22Rv1 (cell line): ENCODE results near the gene ZNF311.

Source experiments
- H3K27ac ChIP-seq: fragments of 450-650 bp; 2 replicates; pipeline ENCODE4 v1.5.1; 2017
- ZFX ChIP-seq: fragments of 450-650 bp; IDR thresholded peaks from 2 replicates; pipeline ENCODE4 v1.6.1; 2017; ENCODE audit warnings: antibody characterized with exemption, borderline replicate concordance
- TF ChIP-seq, protein P1 (sequence below): fragments of 450-650 bp; IDR thresholded peaks from 2 replicates; pipeline ENCODE4 v1.5.1; 2017; ENCODE audit warnings: mild to moderate bottlenecking

Gene ZNF311

DNA sequence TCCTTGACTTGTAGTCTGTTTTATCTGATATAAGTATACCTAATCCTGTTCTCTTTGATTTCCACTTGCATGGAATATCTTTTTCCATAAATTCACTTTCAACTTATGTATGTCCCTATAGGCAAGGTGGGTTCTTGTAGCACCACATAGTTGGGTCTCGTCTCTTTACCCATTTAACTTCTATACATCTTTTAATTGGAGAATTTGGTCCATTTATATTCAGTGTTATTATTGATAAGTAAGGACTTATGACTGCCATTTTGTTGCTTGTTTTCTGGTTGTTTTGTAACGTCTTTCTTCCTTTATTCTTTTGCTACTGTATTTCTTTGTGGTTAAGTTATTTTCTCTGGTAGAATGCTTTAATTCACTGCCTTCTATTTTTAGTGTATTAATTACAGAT lies 14.5 kb upstream of the ZNF311 start:
- no peak for TF ChIP-seq ZFX
- TF ChIP-seq, protein P1, sequence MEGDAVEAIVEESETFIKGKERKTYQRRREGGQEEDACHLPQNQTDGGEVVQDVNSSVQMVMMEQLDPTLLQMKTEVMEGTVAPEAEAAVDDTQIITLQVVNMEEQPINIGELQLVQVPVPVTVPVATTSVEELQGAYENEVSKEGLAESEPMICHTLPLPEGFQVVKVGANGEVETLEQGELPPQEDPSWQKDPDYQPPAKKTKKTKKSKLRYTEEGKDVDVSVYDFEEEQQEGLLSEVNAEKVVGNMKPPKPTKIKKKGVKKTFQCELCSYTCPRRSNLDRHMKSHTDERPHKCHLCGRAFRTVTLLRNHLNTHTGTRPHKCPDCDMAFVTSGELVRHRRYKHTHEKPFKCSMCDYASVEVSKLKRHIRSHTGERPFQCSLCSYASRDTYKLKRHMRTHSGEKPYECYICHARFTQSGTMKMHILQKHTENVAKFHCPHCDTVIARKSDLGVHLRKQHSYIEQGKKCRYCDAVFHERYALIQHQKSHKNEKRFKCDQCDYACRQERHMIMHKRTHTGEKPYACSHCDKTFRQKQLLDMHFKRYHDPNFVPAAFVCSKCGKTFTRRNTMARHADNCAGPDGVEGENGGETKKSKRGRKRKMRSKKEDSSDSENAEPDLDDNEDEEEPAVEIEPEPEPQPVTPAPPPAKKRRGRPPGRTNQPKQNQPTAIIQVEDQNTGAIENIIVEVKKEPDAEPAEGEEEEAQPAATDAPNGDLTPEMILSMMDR = no peak
- H3K27ac ChIP-seq = no peak overlapping the region

GRCh38 chr6:29017428-29017802 lies 12.3 kb upstream of the ZNF311 start:
- no peak for TF ChIP-seq ZFX
- TF ChIP-seq, protein P1 = peak; percentile 1; the same call in 1 of the 2 replicates
- H3K27ac ChIP-seq = peak overlapping the region; percentile 71; the same call in 1 of the 2 replicates

DNA sequence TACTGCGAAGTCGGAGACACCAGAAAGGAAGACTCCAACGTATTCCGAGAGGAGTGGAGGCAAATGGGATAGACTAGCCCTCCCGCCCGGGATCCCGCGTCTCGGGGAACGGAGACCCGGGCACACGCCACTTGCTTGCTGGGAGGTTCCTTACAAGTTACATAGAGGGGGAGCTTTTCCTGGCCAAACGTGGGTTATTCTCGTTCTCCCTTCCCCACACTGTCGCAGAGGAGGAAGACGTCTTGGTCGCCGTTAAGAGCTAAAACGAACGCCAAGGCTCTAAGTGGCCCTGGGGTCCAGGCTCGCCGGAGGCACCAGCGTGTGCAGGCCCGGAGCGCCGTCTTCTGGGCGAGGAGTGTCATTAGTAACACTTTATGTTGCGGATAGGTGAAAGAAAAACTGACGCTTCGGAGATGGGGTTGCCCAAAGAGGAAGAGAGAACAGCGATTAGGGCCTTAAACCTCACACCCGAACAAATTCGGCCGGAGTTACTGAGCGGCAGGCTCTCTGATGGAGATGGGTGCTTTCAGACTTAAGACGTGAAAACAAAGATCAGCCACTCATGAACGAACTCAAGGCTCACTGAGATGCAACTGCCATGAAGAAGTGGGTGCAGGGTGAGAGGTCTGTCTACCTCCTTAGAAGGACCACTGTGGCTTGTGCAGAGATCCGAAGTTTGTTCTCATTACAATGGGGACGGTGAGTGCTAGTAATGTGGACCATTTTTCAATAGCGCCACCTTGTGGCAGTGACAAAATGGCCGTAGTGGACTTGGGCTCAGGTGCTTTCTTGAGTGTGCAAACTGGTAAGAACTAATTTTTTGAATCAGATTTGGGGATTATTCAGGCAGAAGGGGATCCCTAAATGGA lies 11.7 kb upstream of the ZNF311 start:
- peak overlapping the region; percentile 71 for H3K27ac ChIP-seq
- TF ChIP-seq ZFX = no peak
- TF ChIP-seq, protein P1 = peak; percentile 85

- TF ChIP-seq ZFX = no peak
- TF ChIP-seq, protein P1 = no peak
- H3K27ac ChIP-seq = no peak overlapping the region
Measured at GRCh38 chr6:29014729-29015608, 9.9 kb upstream of the ZNF311 start.

DNA sequence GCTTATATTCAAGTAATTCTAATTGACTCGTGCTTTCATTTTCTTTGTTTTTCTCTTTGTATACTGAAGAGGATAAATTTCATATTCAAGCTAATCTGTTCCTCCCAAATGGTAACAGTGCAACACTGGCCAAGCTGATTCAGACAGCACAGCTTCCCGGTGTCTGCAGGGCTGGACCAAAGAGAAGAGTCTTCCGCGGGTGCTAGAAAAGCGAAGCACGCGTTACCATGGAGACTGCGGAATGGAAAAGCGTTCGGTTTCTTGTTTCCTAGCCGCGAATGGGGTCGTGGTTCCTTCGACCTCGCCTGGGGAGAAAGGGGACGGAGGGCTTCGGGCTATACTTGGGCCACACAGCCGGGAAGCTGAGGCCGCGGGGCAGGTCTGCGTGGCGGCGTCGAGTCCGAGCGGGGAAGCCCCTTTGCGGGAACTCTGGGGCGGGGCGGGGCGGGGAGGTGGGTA lies 6.2 kb upstream of the ZNF311 start:
- no peak overlapping the region for H3K27ac ChIP-seq

DNA sequence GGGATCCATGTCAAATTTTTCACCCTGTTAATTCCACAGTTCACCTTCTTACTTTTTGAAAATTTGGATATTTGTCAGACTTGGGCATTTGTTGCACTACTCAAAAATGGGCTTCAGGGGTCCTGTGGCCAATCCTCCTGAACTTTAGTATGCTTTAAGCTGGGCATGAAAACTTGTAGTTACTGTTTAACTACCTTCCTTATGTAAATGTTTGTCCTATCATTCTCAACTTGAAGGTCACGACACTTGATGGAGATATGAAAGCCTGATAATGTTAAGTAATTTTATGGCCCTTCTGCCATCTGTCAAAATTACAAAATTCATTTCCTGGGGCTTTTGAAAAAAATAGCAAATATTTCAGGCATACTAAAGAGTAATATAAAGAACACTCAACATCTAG lies 4.2 kb upstream of the ZNF311 start:
- TF ChIP-seq ZFX = no peak
- TF ChIP-seq, protein P1 = no peak
- H3K27ac ChIP-seq = peak overlapping the region; percentile 6; the same call in 1 of the 2 replicates

More for the DNA sequence above, 6.2 kb upstream of the ZNF311 start:
- TF ChIP-seq, protein P1 = no peak
- TF ChIP-seq ZFX = no peak
